IPS-18a (cell line): ENCODE results near the gene ZNF749.

Experiments
- H3K27ac ChIP-seq: one replicate; pipeline ENCODE4 v1.5.1; 2013; ENCODE audit warnings: low read length
- H3K27me3 ChIP-seq: one replicate; pipeline ENCODE4 v1.6.1; 2013; ENCODE audit warnings: mild to moderate bottlenecking, low read length; ENCODE audit not compliant: control insufficient read depth, insufficient read depth
- H3K36me3 ChIP-seq: one replicate; pipeline ENCODE4 v1.6.1; 2013; ENCODE audit warnings: low read depth, low read length; ENCODE audit not compliant: control insufficient read depth
- H3K4me1 ChIP-seq: one replicate; pipeline ENCODE4 v1.6.1; 2013; ENCODE audit warnings: low read depth, low read length; ENCODE audit not compliant: control insufficient read depth
- H3K4me3 ChIP-seq: one replicate; pipeline ENCODE4 v1.5.1; 2013; ENCODE audit warnings: low read length
- H3K9ac ChIP-seq: one replicate; pipeline ENCODE4 v1.6.1; 2013; ENCODE audit warnings: mild to moderate bottlenecking, low read length, moderate library complexity
- H3K9me3 ChIP-seq: one replicate; pipeline ENCODE4 v1.6.1; 2013; ENCODE audit warnings: low read depth, low read length; ENCODE audit not compliant: control insufficient read depth

Gene ZNF749

GRCh38 chr19:57434386-57435061, 601 bp upstream of the ZNF749 start:
- H3K36me3 ChIP-seq: peaks cover 5% of the 10 kb centered on the region
- H3K4me1 ChIP-seq: peaks cover 5% of the 10 kb centered on the region
- H3K27ac ChIP-seq: peak overlapping the region; percentile 32
- peak overlapping the region; percentile 82 for H3K4me3 ChIP-seq
- H3K9ac ChIP-seq: peak overlapping the region; percentile 95
- no peaks in the 10 kb centered on the region for H3K9me3 ChIP-seq
- no peaks in the 10 kb centered on the region for H3K27me3 ChIP-seq

- Histone ChIP-seq H3K36me3 (peaks cover 5% of the 10 kb centered on the region), H3K4me1 (peaks cover 5% of the 10 kb centered on the region), H3K27me3 (no peaks in the 10 kb centered on the region), H3K9ac (peak overlapping the region; percentile 95), H3K4me3 (peak overlapping the region; percentile 82), H3K27ac (no peak overlapping the region), H3K9me3 (no peaks in the 10 kb centered on the region)
These were observed 1.3 kb downstream of the ZNF749 start for GRCh38 chr19:57436417-57436816.

GRCh38 chr19:57437931-57438330, 2.8 kb downstream of the ZNF749 start:
- H3K4me3 ChIP-seq: no peak overlapping the region
- no peak overlapping the region for H3K27ac ChIP-seq
- peaks cover 5% of the 10 kb centered on the region for H3K4me1 ChIP-seq
- no peak overlapping the region for H3K9ac ChIP-seq
- H3K9me3 ChIP-seq: no peaks in the 10 kb centered on the region
- peaks cover 6% of the 10 kb centered on the region for H3K36me3 ChIP-seq
- no peaks in the 10 kb centered on the region for H3K27me3 ChIP-seq

- H3K9me3 ChIP-seq: no peaks in the 10 kb centered on the region
- H3K9ac ChIP-seq: no peak overlapping the region
- H3K27me3 ChIP-seq: no peaks in the 10 kb centered on the region
- H3K36me3 ChIP-seq: peaks cover 16% of the 10 kb centered on the region
- no peak overlapping the region for H3K4me3 ChIP-seq
- H3K4me1 ChIP-seq: peaks cover 5% of the 10 kb centered on the region
- H3K27ac ChIP-seq: no peak overlapping the region
These were observed 3.8 kb downstream of the ZNF749 start for GRCh38 chr19:57438925-57439324.

GRCh38 chr19:57441979-57442752, 7.0 kb downstream of the ZNF749 start:
- Histone ChIP-seq H3K36me3 (peaks cover 28% of the 10 kb centered on the region), H3K4me1 (no peaks in the 10 kb centered on the region), H3K9ac (no peak overlapping the region), H3K27me3 (no peaks in the 10 kb centered on the region), H3K4me3 (no peak overlapping the region), H3K27ac (no peak overlapping the region), H3K9me3 (no peaks in the 10 kb centered on the region)

- Histone ChIP-seq H3K9ac (no peak overlapping the region), H3K36me3 (peaks cover 24% of the 10 kb centered on the region), H3K4me3 (no peak overlapping the region), H3K4me1 (no peaks in the 10 kb centered on the region), H3K9me3 (no peaks in the 10 kb centered on the region), H3K27me3 (no peaks in the 10 kb centered on the region), H3K27ac (no peak overlapping the region)
These were observed 8.1 kb downstream of the ZNF749 start for GRCh38 chr19:57443121-57443696.

- H3K9me3 ChIP-seq: no peaks in the 10 kb centered on the region
- H3K4me1 ChIP-seq: no peaks in the 10 kb centered on the region
- no peak overlapping the region for H3K4me3 ChIP-seq
- no peak overlapping the region for H3K9ac ChIP-seq
- H3K36me3 ChIP-seq: no peaks in the 10 kb centered on the region
- no peak overlapping the region for H3K27ac ChIP-seq
- H3K27me3 ChIP-seq: no peaks in the 10 kb centered on the region
These were observed 17.2 kb downstream of the ZNF749 start for GRCh38 chr19:57452307-57452706.

GRCh38 chr19:57465680-57466381, 30.7 kb downstream of the ZNF749 start:
- H3K4me1 ChIP-seq: no peaks in the 10 kb centered on the region
- no peaks in the 10 kb centered on the region for H3K27me3 ChIP-seq
- H3K4me3 ChIP-seq: no peak overlapping the region
- peaks cover 35% of the 10 kb centered on the region for H3K9me3 ChIP-seq
- no peaks in the 10 kb centered on the region for H3K36me3 ChIP-seq
- no peak overlapping the region for H3K9ac ChIP-seq
- H3K27ac ChIP-seq: no peak overlapping the region

- no peaks in the 10 kb centered on the region for H3K4me1 ChIP-seq
- peaks cover 41% of the 10 kb centered on the region for H3K9me3 ChIP-seq
- H3K4me3 ChIP-seq: no peak overlapping the region
- H3K9ac ChIP-seq: no peak overlapping the region
- no peaks in the 10 kb centered on the region for H3K36me3 ChIP-seq
- H3K27ac ChIP-seq: no peak overlapping the region
- no peaks in the 10 kb centered on the region for H3K27me3 ChIP-seq
These were observed 31.4 kb downstream of the ZNF749 start for GRCh38 chr19:57466489-57466888.

- peaks cover 28% of the 10 kb centered on the region for H3K36me3 ChIP-seq
- H3K4me1 ChIP-seq: peaks cover 3% of the 10 kb centered on the region
- no peak overlapping the region for H3K4me3 ChIP-seq
- no peak overlapping the region for H3K9ac ChIP-seq
- peaks cover 59% of the 10 kb centered on the region for H3K9me3 ChIP-seq
- no peak overlapping the region for H3K27ac ChIP-seq
- H3K27me3 ChIP-seq: no peaks in the 10 kb centered on the region
These were observed 38.5 kb downstream of the ZNF749 start for GRCh38 chr19:57473646-57474045.

- peaks cover 28% of the 10 kb centered on the region for H3K36me3 ChIP-seq
- H3K9ac ChIP-seq: peak within 1 kb of the TSS; percentile 77
- peaks cover 32% of the 10 kb centered on the region for H3K9me3 ChIP-seq
- H3K4me1 ChIP-seq: peaks cover 3% of the 10 kb centered on the region
- peak within 1 kb of the TSS; percentile 36 for H3K27ac ChIP-seq
- H3K27me3 ChIP-seq: no peaks in the 10 kb centered on the region
- peak within 1 kb of the TSS; percentile 81 for H3K4me3 ChIP-seq
These were observed 42.3 kb downstream of the ZNF749 start, which contains the start of gene ZNF772 for GRCh38 chr19:57477191-57478008. ZNF772 (minus strand) TSS chr19:57477566; CDS start chr19:57477309, 257 bp downstream.
